Tongue (tissue), 2 donors: ENCODE measurements around the gene GRK1. TPM values are rescaled to one million over a fixed set of nuclear protein-coding genes. Genes with fewer than 3 reads are reported as not detected.
A peak's percentile ranks its signal among the peaks of the same experiment; 100 is the strongest.

Source experiments
- DNase-seq: peaks from one replicate; pipeline ENCODE4 v3.0.0-alpha.2; 2015
- total RNA-seq: library from RNA; depleted of rRNA; stranded (reverse); fragments of >200 nt; gene quantifications from one replicate; pipeline ENCODE4 v1.2.3, GENCODE V29; 2014

GRK1 gene
- total RNA-seq, 1 donor from 2014 or later: not detected

DNA sequence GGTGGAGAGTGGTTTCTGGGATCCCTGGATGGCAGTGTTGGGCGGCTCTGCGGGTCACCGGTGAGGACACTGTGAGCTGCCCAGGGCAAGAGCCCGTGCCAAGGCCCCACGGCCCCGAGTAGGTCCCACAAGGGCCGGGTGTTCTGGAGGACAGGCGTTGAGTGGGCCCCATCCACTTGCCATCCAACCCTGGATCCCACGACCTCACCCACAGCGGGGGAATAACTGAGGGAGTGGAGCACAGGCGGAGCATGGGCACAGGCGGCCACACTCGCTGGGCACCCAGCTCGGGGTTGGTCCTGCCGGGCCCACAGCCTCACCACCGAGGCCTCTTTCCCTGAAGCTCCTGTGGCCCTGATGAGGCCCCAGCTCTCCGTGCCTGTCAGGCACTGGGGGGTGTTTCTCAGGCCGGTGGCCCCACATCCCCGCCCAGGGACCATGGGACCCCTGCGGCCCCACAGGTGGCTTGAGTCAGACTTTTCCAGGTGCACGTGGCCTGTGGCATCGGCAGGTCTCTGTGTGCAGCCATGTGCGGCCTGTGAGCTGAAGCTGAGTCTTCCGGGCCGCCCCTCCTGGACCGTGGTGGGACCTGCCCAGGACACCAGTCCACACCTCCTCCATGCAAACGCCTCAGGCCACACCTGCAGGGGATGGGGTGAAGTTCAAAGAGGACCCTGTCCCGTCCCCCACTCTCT, 108.6 kb downstream of the GRK1 start:
- no peak for DNase-seq

DNA sequence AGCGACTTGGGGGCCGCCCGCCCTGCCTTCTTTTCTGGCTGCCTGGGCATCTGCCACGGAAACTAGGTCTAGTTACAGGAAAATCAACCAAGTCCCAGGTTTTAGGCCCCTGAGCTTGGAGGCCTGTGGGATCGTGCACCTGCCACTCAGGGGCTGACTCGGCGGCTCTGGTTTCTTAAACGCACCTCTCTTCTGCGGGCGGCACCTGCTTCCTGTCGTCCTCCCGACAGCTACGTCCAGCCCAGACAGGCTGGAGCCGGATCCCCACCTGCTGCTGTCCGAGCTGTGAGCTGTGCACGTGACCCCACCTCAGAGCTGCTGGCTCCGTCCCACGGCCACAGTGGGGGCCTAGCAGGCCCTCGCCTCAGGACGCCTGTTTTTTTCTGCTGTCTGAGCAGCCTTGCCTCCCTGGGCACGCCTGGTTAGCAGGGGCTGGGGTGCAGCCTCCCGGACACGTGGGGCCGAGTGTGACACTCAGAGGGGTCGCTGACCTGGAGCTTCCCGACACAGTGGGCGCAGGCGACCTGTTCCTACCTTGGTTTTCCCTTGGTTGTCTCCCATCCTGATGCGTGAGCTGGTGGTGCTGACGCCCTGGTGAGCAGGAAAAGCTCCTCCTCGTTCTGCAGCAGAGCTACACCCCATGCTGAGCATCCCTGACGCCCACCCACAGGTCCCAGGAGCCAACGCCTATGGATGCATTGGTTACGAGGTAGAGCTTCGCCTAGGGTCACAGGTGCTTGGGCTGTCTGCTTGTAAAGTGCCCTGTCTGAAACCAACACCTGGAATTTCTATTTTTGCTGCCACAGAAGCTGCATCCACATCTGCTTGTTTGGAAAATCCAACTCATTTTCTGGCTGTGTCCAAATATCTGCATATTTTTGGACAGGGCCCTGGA, 109.5 kb downstream of the GRK1 start:
- DNase-seq: peak; percentile 17

DNA sequence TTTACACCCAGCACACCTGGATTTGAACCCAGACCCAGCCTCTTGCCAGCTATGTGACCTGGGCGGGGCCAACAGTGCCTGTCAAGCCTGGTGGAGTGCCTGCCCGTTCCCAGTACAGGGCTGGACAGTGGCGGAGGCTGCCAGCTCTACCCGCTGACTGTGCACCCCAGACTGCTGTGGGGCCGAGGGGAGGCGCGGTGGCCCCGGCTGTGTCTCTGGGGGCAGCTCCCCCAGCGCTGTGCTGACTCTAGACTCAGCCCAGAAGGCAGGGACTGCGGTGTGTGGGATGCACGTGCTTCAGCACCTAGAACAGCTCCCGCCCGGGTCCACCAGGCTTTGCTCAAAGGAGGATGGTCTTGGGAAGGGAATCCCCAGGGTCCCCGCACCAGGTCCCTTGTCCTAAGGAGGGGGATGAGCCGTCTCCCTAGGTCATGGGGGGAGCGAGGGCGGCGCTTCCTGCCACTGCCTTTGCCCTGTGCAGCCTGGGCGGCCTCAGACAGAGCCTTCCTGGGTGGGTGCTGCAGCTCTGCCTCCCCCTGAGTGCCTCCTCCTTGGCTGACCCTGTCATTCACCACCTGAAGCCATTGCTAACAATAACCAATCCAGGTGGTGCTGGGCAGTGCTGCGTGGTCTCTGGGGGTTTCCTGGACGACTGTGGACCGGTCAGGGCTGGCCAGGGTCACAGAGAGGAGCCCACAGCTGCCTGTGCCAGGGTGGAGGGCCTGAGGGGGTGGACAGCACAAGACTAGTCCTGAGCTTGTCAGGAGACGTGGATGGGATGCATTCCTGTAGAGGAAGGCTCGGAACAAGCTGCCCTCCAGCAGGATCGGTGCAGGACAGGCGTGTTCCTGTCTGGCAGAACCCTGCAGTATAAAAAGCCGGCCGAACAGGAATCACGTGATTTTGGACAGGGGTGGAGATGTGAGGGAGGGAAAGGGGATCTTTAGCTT, 110.6 kb downstream of the GRK1 start:
- DNase-seq: peak; percentile 70

DNA sequence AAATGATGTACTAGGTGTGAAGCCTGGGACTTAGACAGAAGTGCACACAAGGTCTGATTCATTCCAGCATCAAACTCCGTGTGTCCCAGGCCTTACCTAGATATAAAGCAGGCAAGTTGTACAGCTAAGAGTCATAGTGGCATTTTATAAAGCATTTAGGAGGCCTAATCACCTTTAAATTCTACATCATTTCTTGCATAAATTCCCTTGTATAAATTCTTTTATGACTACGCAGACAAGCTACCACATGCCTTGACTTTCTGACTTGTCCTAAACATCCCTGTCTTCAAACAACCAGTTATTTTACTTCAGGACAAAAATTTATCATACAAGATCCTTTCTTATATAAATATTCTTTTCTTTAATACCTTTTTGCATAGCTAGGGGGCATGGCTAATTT, 114.6 kb downstream of the GRK1 start:
- no peak for DNase-seq

DNA sequence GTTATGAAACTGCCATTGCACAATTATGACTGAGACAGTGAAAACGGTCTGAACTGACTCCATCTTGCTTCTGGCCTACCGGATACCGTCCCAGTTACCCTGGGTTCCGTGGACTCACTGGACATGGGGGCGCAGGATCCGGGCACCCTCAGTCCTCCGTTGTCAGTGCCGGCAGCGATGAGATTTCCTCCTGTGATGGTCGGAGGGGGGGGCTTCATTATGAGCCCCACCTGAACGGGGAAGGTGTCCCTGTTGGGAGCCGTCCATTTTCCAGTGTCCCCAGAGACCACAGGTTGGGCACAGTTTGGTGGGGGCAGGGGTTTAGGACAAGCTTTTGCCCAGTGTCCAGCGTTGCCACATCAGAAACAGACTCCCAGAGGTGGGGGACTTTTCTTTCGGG, 115.5 kb downstream of the GRK1 start:
- DNase-seq: no peak

DNA sequence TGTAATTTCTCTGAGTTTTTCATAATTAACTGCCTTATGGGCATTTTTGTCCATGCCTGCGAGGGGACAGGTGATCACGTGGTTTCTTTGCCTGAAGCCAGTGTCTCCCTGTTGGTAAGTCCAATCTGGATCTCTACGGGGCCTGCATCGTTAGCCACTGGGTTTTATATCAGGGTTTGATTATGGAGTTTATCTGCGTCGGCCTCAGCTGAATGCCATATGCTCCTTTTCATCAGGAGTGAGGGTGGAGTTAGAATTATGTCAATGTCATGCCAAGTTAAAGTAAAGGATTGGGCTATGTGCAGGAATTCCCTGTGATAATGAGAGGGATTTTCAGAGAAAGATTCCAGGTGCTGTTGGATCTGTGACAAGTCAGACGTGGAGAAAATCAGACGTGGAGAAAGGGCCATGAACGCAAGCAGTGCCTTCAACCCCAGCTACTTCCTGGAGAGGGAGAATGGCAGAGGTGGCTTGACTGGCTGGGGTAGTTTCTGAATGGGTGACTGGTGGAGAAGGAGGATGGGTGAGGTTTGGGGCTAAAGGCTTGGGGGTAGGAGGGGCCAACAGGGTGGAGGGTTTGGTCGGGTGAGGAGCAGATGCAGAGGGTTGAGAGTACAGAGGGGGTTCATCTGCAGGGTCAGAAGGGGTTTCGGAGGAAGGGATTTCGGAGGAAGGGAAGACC, 116.3 kb downstream of the GRK1 start:
- no peak for DNase-seq

DNA sequence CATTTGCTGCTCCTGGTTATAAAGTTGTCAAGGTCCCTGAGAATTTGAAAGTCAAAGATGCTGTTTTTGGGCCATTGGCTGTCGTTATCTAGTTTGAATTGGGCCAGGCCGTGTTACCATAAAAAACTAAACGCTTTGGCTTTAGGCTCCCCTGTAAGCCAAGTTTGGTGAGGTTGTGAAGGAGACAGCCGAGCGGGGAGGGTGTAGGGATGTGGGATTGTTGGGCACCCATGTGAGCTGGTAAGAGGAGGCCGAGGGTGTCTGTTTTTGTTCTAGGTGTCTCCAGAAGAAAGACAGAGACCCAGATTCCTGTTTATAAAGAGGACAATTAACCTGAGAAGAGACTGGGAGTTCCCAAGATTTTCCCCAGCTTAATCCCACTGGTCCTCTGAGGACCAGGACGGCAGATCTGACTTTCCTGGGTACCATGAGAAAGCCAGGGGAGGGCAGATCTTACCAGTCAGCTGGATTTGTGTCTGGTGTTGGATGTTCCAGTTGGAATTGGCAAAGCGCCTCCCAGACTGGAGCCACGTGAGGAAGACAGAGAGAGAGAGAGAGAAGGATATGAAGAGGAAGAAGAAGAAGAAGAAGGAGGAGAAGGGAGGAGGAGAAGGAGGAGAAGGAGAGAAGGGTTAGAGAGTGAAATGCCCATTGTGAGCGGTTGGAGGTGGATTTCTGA, 117.1 kb downstream of the GRK1 start:
- DNase-seq: no peak

DNA sequence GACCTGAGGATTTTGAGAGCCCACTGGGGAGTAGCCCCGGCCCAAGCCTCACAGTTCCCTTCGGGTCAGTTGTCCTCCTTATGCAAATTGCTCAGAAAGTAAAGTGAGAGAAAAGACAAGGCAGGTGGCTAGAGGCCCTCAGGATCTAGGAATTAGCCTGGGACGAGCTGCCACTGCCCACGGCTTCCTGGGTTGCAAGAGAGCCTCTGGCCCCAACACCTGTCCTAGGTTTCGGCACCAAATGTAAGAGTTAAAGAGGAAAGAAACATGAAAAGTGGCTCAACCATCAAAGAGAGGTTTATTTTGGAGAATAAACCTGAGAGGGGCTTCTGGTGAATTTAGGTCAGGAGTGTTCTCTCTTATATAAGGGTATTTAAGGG, 117.6 kb downstream of the GRK1 start:
- DNase-seq: no peak

DNA sequence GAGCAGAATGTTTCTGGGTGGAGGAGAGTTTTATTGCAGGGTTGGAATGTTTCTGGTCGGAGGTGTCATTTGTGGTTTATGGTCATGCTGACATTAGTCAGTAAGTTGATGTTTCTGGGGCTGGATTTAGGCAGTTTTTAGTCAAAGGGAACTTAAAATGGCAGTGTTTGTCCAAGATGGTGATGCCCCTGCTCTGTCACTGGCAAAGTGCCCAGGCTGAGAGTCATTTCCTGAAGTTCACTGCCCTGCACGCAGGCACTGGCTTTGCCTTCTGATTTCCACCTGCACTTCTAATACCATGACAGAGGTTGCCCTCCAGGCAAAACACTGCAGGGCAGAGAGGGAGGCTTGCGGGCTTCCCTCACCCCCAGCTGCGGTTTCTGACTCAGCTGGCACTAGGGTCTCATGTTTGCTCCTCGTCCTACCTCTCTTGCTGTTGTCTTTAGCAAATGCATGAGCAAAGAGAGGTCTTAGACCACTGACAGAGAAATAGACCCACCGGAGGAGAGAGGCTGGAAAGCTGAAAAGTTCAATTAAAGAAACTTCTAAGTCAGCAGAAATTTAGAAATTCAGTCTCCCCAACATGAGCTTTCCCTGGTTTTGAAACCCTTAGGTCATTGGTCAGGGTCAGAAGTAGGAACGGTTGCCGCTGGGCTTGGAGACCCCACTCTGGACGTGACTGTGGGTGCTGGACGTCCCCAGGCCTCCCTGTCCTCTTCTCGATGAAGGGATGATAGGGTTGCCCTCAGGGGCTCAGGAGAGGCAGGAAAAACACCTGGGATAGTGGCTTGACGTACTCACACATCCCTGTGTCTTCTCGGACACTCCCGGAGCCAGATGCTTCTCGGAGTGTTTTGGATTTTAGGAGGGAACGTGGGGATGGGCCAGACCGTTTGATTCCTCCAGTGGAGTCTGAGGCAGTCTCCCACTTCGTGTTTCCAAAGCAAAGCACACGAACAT, 118.3 kb downstream of the GRK1 start:
- no peak for DNase-seq

DNA sequence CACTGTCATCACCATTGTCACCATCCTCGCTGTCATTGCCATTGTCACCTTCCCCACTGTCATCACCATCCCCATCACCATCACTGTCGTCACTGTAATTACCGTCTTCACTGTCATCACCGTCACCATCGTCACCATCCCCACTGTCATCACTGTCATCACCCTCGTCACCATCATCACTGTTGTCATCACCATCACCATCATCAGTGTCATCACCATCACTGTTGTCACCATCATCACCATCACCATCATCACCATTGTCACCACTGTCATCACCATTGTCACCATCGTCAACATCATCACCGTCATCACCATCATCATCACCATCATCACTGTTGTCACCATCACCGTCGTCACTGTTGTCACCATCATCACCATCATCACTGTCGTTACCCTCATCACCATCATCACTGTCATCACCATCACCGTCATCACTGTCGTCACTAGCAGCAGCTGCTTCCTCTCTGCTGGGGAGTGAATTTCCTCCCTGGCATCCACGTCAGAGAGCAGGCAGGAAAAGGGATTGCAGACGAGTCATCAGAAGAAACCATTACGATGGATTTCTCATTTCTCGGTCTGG, 119.3 kb downstream of the GRK1 start:
- no peak for DNase-seq

Other genes starting within 250 kb of the GRK1 start
- gene ADPRHL1, start 213.7 kb upstream of the GRK1 start, total RNA-seq: 130 TPM
- 24.8 TPM for gene DCUN1D2, start 176.5 kb upstream of the GRK1 start, total RNA-seq
- gene TFDP1, start 82.5 kb upstream of the GRK1 start, total RNA-seq: 60.5 TPM
- not detected for gene ATP4B, start 9.0 kb upstream of the GRK1 start, total RNA-seq
- 2.7 TPM for gene TMEM255B, start 92.0 kb downstream of the GRK1 start, total RNA-seq
- gene GAS6, start 196.9 kb downstream of the GRK1 start, total RNA-seq: 85.8 TPM